K562 (cell line): ENCODE results near the gene POMGNT1. TPM values are rescaled to one million over a fixed set of nuclear protein-coding genes. Genes with fewer than 3 reads are reported as not detected.

Source experiments
- BCOR ChIP-seq: fragments of 450-650 bp; IDR thresholded peaks from 2 replicates; pipeline ENCODE4 v1.6.1; 2016
- CBFA2T3 ChIP-seq: fragments of 450-650 bp; IDR thresholded peaks from 2 replicates; pipeline ENCODE4 v1.6.1; 2017
- ESRRA ChIP-seq: fragments of 450-650 bp; IDR thresholded peaks from 2 replicates; pipeline ENCODE4 v1.6.1; 2014; ENCODE audit warnings: low read depth, mild to moderate bottlenecking, moderate library complexity, borderline replicate concordance
- GATAD2A ChIP-seq: fragments of 450-650 bp; IDR thresholded peaks from 2 replicates; pipeline ENCODE4 v1.6.1; 2017
- HDAC1 ChIP-seq, 2 experiments: fragments of 450-650 bp; IDR thresholded peaks; 2 replicates each; pipeline ENCODE4 v1.6.1; 2016 to 2017; ENCODE audit warnings: inconsistent platforms in 1 of 2, mild to moderate bottlenecking in 1 of 2, moderate library complexity in 1 of 2
- KAT7 ChIP-seq: sonication (generic); formaldehyde crosslinking; IDR thresholded peaks from 2 replicates; pipeline ENCODE4 v1.8.0; 2022; ENCODE audit warnings: missing genetic modification reagents, mild to moderate bottlenecking, borderline replicate concordance
- KLF1 ChIP-seq: fragments of 450-650 bp; IDR thresholded peaks from 2 replicates; pipeline ENCODE4 v1.6.1; 2016; ENCODE audit warnings: missing genetic modification characterization, missing compliant biosample characterization
- KLF10 ChIP-seq: fragments of 250-450 bp; sonication (Bioruptor Pico); IDR thresholded peaks from 2 replicates; pipeline ENCODE4 v1.6.1; 2021; ENCODE audit warnings: matching md5 sums
- KLF16 ChIP-seq: IDR thresholded peaks from 2 replicates; pipeline ENCODE4 v1.6.1; 2016; ENCODE audit warnings: antibody characterized with exemption
- MIER1 ChIP-seq: fragments of 450-650 bp; IDR thresholded peaks from 2 replicates; pipeline ENCODE4 v1.6.1; 2016; ENCODE audit warnings: antibody characterized with exemption, mild to moderate bottlenecking, low read depth
- MTA1 ChIP-seq: fragments of 450-650 bp; IDR thresholded peaks from 2 replicates; pipeline ENCODE4 v1.6.1; 2017; ENCODE audit warnings: borderline replicate concordance
- PRMT5 ChIP-seq: sonication (generic); formaldehyde crosslinking; IDR thresholded peaks from 2 replicates; pipeline ENCODE4 v1.5.0; 2020; ENCODE audit warnings: missing genetic modification reagents
- RBM25 ChIP-seq: fragments of 200-400 bp; formaldehyde crosslinking; IDR thresholded peaks from 2 replicates; pipeline ENCODE4 v1.6.1; 2018; ENCODE audit warnings: low read length, low read depth, moderate library complexity; ENCODE audit not compliant: severe bottlenecking
- SP2 ChIP-seq: IDR thresholded peaks from 2 replicates; pipeline ENCODE4 v1.6.1; 2011; ENCODE audit warnings: mild to moderate bottlenecking, low read depth, low read length, moderate library complexity; ENCODE audit not compliant: poor library complexity, severe bottlenecking; ENCODE audit errors: extremely low read depth
- ZNF184 ChIP-seq: sonication (generic); formaldehyde crosslinking; IDR thresholded peaks from 2 replicates; pipeline ENCODE4 v1.5.0; 2020; ENCODE audit warnings: missing genetic modification reagents
- ZNF444 ChIP-seq: fragments of 250-450 bp; sonication (Bioruptor Pico); IDR thresholded peaks from 2 replicates; pipeline ENCODE4 v1.4.0; 2020; ENCODE audit warnings: mild to moderate bottlenecking, moderate library complexity
- polyA plus RNA-seq, 8 experiments: library from polyadenylated mRNA; depleted of rRNA in 4 of 8; stranded (reverse) in 5 of 8; unstranded in 3 of 8; fragments of >200 nt; fragmentation: Nextera tagmentation in 2 of 8; fragmentation: Illumina TruSeq in 1 of 8; extraction: Ambion mirVana in 2 of 8; extraction: Trizol in 1 of 8; gene quantifications; 2 replicates each; pipeline versions ENCODE4 v1.2.1 to v1.2.3, GENCODE V29; 2011 to 2014; ENCODE audit warnings: inconsistent platforms in 1 of 8, missing spikeins in 1 of 8
- total RNA-seq, 7 experiments: library from RNA; depleted of rRNA in 6 of 7; stranded (reverse); fragments of >200 nt in 6 of 7; fragmentation: Illumina TruSeq in 2 of 7; extraction: Trizol in 2 of 7; gene quantifications; 2 replicates each; pipeline versions ENCODE4 v1.2.1 to v1.2.3, GENCODE V29; 2011 to 2021; ENCODE audit warnings: low replicate concordance in 1 of 7
- TF ChIP-seq, protein P1 (sequence below): fragments of 450-650 bp; IDR thresholded peaks from 2 replicates; pipeline ENCODE4 v1.6.1; 2016; ENCODE audit warnings: mild to moderate bottlenecking
- TF ChIP-seq, protein P2 (sequence below), 2 experiments: fragments of 450-650 bp; IDR thresholded peaks; 2 replicates each; pipeline ENCODE4 v1.6.1; 2018; ENCODE audit warnings: mild to moderate bottlenecking in 2 of 2, low read depth in 1 of 2; ENCODE audit not compliant: partially characterized antibody in 2 of 2
- TF ChIP-seq, protein P3 (sequence below): fragments of 450-650 bp; IDR thresholded peaks from 2 replicates; pipeline ENCODE4 v1.7.1; 2018; ENCODE audit warnings: mild to moderate bottlenecking, low read depth; ENCODE audit not compliant: partially characterized antibody
- TF ChIP-seq, protein P4 (sequence below), 2 experiments: fragments of 250-450 bp in 1 of 2; fragments of 450-650 bp in 1 of 2; sonication (Bioruptor Pico) in 1 of 2; IDR thresholded peaks; 2 replicates each; pipeline versions ENCODE4 v1.6.1 to v1.8.0; 2016 to 2021; ENCODE audit warnings: mild to moderate bottlenecking in 2 of 2, moderate library complexity in 2 of 2, missing compliant biosample characterization in 1 of 2, missing genetic modification characterization in 1 of 2

Gene POMGNT1
- total and polyA plus RNA-seq, 9 of the 15 experiments (the other 6 are each of a cell fraction or from before 2014, with no cell fraction given), result 14.1 to 58.9 (median 37.8) TPM

DNA sequence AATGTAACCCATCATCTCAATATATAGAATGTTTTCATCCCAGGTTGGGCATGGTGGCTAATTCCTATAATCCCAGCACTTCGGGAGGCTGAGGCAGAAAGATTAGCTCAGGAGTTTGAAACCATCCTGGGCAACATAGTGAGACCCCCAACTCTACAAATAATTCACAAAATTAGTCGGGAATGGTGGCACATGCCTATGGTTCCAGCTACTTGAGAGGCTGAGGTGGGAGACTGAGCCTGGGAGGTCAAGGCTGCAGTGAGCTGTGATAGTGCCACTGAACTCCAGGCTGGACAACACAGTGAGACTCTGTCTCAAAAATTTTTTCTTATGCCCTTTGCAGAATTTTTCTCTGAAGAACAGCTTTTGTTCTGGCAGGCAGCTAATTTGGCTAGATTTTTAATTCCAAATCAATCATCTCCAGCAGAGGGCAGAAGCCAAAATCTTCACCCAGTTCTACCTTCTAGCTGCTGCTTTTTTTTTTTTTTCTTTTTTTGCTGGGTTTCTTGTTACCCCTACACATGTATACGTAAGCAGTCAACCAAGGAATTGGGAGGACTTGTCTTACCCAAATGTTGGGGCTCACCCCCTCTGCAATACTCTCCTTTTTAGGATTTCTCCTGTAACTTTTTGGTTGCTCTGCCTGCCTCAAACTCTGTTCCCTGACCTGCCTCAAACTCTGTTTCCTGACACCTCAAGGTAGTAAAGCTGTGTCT is 46.6 kb upstream of the POMGNT1 start (continued):
- TF ChIP-seq KAT7 (CRISPR knock-in tag), result no peak
- TF ChIP-seq, protein P1, sequence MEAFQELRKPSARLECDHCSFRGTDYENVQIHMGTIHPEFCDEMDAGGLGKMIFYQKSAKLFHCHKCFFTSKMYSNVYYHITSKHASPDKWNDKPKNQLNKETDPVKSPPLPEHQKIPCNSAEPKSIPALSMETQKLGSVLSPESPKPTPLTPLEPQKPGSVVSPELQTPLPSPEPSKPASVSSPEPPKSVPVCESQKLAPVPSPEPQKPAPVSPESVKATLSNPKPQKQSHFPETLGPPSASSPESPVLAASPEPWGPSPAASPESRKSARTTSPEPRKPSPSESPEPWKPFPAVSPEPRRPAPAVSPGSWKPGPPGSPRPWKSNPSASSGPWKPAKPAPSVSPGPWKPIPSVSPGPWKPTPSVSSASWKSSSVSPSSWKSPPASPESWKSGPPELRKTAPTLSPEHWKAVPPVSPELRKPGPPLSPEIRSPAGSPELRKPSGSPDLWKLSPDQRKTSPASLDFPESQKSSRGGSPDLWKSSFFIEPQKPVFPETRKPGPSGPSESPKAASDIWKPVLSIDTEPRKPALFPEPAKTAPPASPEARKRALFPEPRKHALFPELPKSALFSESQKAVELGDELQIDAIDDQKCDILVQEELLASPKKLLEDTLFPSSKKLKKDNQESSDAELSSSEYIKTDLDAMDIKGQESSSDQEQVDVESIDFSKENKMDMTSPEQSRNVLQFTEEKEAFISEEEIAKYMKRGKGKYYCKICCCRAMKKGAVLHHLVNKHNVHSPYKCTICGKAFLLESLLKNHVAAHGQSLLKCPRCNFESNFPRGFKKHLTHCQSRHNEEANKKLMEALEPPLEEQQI, result no peak
- TF ChIP-seq RBM25, result peak; percentile 16
- TF ChIP-seq KLF1, result no peak
- TF ChIP-seq MIER1, result no peak
- TF ChIP-seq CBFA2T3, result no peak
- no peak for TF ChIP-seq SP2
- no peak for TF ChIP-seq ZNF184 (CRISPR knock-in tag)
- no peak for TF ChIP-seq BCOR
- TF ChIP-seq GATAD2A, result no peak
- TF ChIP-seq, protein P2, sequence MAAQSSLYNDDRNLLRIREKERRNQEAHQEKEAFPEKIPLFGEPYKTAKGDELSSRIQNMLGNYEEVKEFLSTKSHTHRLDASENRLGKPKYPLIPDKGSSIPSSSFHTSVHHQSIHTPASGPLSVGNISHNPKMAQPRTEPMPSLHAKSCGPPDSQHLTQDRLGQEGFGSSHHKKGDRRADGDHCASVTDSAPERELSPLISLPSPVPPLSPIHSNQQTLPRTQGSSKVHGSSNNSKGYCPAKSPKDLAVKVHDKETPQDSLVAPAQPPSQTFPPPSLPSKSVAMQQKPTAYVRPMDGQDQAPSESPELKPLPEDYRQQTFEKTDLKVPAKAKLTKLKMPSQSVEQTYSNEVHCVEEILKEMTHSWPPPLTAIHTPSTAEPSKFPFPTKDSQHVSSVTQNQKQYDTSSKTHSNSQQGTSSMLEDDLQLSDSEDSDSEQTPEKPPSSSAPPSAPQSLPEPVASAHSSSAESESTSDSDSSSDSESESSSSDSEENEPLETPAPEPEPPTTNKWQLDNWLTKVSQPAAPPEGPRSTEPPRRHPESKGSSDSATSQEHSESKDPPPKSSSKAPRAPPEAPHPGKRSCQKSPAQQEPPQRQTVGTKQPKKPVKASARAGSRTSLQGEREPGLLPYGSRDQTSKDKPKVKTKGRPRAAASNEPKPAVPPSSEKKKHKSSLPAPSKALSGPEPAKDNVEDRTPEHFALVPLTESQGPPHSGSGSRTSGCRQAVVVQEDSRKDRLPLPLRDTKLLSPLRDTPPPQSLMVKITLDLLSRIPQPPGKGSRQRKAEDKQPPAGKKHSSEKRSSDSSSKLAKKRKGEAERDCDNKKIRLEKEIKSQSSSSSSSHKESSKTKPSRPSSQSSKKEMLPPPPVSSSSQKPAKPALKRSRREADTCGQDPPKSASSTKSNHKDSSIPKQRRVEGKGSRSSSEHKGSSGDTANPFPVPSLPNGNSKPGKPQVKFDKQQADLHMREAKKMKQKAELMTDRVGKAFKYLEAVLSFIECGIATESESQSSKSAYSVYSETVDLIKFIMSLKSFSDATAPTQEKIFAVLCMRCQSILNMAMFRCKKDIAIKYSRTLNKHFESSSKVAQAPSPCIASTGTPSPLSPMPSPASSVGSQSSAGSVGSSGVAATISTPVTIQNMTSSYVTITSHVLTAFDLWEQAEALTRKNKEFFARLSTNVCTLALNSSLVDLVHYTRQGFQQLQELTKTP (IDR thresholded peaks at IDR 0.05; ENCODE audit: low read depth in 1 of 2, partially characterized antibody in 2 of 2), result no peak
- no peak for TF ChIP-seq KLF16
- no peak for TF ChIP-seq HDAC1 (IDR thresholded peaks at IDR 0.05)
- TF ChIP-seq, protein P3, sequence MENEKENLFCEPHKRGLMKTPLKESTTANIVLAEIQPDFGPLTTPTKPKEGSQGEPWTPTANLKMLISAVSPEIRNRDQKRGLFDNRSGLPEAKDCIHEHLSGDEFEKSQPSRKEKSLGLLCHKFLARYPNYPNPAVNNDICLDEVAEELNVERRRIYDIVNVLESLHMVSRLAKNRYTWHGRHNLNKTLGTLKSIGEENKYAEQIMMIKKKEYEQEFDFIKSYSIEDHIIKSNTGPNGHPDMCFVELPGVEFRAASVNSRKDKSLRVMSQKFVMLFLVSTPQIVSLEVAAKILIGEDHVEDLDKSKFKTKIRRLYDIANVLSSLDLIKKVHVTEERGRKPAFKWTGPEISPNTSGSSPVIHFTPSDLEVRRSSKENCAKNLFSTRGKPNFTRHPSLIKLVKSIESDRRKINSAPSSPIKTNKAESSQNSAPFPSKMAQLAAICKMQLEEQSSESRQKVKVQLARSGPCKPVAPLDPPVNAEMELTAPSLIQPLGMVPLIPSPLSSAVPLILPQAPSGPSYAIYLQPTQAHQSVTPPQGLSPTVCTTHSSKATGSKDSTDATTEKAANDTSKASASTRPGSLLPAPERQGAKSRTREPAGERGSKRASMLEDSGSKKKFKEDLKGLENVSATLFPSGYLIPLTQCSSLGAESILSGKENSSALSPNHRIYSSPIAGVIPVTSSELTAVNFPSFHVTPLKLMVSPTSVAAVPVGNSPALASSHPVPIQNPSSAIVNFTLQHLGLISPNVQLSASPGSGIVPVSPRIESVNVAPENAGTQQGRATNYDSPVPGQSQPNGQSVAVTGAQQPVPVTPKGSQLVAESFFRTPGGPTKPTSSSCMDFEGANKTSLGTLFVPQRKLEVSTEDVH, result peak; percentile 42
- TF ChIP-seq, protein P4, sequence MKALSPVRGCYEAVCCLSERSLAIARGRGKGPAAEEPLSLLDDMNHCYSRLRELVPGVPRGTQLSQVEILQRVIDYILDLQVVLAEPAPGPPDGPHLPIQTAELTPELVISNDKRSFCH (CRISPR knock-in tag; IDR thresholded peaks at IDR 0.05), result no peak
- TF ChIP-seq, protein P4 (tag; IDR thresholded peaks at IDR 0.05), result no peak
- no peak for TF ChIP-seq PRMT5 (CRISPR knock-in tag)
- no peak for TF ChIP-seq KLF10 (CRISPR knock-in tag)
- no peak for TF ChIP-seq ZNF444
- no peak for TF ChIP-seq ESRRA
- TF ChIP-seq MTA1, result no peak
